Right atrium auricular region (tissue), 2 donors: Measurements from ENCODE around the gene TNFSF10. TPM values are rescaled to one million over a fixed set of nuclear protein-coding genes. Genes with fewer than 3 reads are reported as not detected.
A peak's percentile ranks its signal among the peaks of the same experiment; 100 is the strongest.

Experiments used
- DNase-seq: peaks from one replicate; pipeline ENCODE4 v3.0.0-alpha.2; 2019; ENCODE audit warnings: low spot score
- H3K27ac ChIP-seq, 2 donors: fragments of 200-600 bp; sonication (generic); 1 replicate in 1 of 2; 2 replicates in 1 of 2; pipeline ENCODE4 v1.5.1; 2016 to 2019
- H3K27me3 ChIP-seq, 2 donors: fragments of 200-600 bp; sonication (generic); one replicate each; pipeline versions ENCODE4 v1.5.1 to v1.6.0; 2017 to 2019
- H3K36me3 ChIP-seq: fragments of 200-600 bp; sonication (generic); one replicate; pipeline ENCODE4 v1.5.1; 2016
- H3K4me1 ChIP-seq, 2 donors: fragments of 200-600 bp; sonication (generic); one replicate each; pipeline versions ENCODE4 v1.5.1 to v1.6.0; 2017 to 2019
- H3K4me3 ChIP-seq, 2 donors: fragments of 200-600 bp; sonication (generic); 1 replicate in 1 of 2; 2 replicates in 1 of 2; pipeline ENCODE4 v1.5.1; 2017 to 2019; ENCODE audit warnings: mild to moderate bottlenecking in 1 of 2, moderate library complexity in 1 of 2
- H3K9me3 ChIP-seq, 2 donors: fragments of 200-600 bp; sonication (generic); one replicate each; pipeline ENCODE4 v1.5.1; 2019
- total RNA-seq, 2 donors: library from RNA; depleted of rRNA; stranded (reverse); fragments of >200 nt; gene quantifications; one replicate each; pipeline ENCODE4 v1.1.0, GENCODE V29; 2016
- TF ChIP-seq, protein P1 (sequence below), 2 donors: fragments of 200-600 bp; sonication (generic); IDR thresholded peaks; one replicate each; pipeline ENCODE4 v1.5.1; 2019; ENCODE audit warnings: antibody characterized with exemption in 2 of 2

TNFSF10 gene
- total RNA-seq, 2 donors from 2014 or later: 12.6 to 15.6 TPM

- no peaks in the 10 kb centered on the region for H3K36me3 ChIP-seq
- no peaks in the 10 kb centered on the region for H3K4me1 ChIP-seq
- no peaks in the 10 kb centered on the region for H3K27me3 ChIP-seq
- H3K27ac ChIP-seq: no peak overlapping the region
- H3K4me3 ChIP-seq: no peak overlapping the region
- no peak for DNase-seq
- TF ChIP-seq, protein P1, sequence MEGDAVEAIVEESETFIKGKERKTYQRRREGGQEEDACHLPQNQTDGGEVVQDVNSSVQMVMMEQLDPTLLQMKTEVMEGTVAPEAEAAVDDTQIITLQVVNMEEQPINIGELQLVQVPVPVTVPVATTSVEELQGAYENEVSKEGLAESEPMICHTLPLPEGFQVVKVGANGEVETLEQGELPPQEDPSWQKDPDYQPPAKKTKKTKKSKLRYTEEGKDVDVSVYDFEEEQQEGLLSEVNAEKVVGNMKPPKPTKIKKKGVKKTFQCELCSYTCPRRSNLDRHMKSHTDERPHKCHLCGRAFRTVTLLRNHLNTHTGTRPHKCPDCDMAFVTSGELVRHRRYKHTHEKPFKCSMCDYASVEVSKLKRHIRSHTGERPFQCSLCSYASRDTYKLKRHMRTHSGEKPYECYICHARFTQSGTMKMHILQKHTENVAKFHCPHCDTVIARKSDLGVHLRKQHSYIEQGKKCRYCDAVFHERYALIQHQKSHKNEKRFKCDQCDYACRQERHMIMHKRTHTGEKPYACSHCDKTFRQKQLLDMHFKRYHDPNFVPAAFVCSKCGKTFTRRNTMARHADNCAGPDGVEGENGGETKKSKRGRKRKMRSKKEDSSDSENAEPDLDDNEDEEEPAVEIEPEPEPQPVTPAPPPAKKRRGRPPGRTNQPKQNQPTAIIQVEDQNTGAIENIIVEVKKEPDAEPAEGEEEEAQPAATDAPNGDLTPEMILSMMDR (IDR thresholded peaks at IDR 0.05): no peak
- no peaks in the 10 kb centered on the region for H3K9me3 ChIP-seq
These were observed 56.6 kb downstream of the TNFSF10 start for GRCh38 chr3:172466553-172467130.

DNA sequence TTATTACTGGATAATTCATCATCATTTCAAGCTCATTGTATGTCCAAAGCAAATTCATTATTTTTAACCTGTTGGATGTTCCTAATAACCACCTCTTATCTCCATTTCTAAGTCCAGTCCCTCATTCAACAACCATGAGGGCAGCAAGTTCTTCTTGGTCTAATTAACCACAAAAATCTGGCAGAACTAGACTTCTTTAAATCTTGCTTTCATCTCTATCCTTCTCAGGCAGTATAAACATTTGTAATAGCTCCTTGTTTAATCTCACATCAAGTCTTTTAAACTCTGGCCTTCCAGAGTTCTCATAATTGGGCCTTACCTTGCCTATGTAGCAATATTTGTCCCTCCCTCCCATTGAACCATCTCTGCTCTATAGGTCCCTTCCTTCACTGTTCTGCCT lies 57.9 kb downstream of the TNFSF10 start:
- DNase-seq: no peak
- H3K4me1 ChIP-seq: no peaks in the 10 kb centered on the region
- H3K27me3 ChIP-seq: no peaks in the 10 kb centered on the region
- TF ChIP-seq, protein P1 (IDR thresholded peaks at IDR 0.05): no peak
- H3K4me3 ChIP-seq: no peak overlapping the region
- no peaks in the 10 kb centered on the region for H3K36me3 ChIP-seq
- no peak overlapping the region for H3K27ac ChIP-seq
- H3K9me3 ChIP-seq: no peaks in the 10 kb centered on the region

- no peak for DNase-seq
- TF ChIP-seq, protein P1 (IDR thresholded peaks at IDR 0.05): no peak
- H3K9me3 ChIP-seq: no peaks in the 10 kb centered on the region
- H3K4me3 ChIP-seq: no peak overlapping the region
- H3K4me1 ChIP-seq: no peaks in the 10 kb centered on the region
- no peaks in the 10 kb centered on the region for H3K27me3 ChIP-seq
- no peaks in the 10 kb centered on the region for H3K36me3 ChIP-seq
- H3K27ac ChIP-seq: no peak overlapping the region
These were observed 58.9 kb downstream of the TNFSF10 start for GRCh38 chr3:172464306-172464705.

GRCh38 chr3:172461530-172462138 lies 61.6 kb downstream of the TNFSF10 start:
- H3K27ac ChIP-seq: no peak overlapping the region
- H3K9me3 ChIP-seq: no peaks in the 10 kb centered on the region
- no peak overlapping the region for H3K4me3 ChIP-seq

GRCh38 chr3:172456404-172456803 lies 66.8 kb downstream of the TNFSF10 start:
- H3K4me1 ChIP-seq: no peaks in the 10 kb centered on the region
- no peak overlapping the region for H3K4me3 ChIP-seq
- TF ChIP-seq, protein P1 (IDR thresholded peaks at IDR 0.05): no peak
- no peak for DNase-seq
- no peaks in the 10 kb centered on the region for H3K9me3 ChIP-seq
- H3K27ac ChIP-seq: no peak overlapping the region
- H3K27me3 ChIP-seq: no peaks in the 10 kb centered on the region
- H3K36me3 ChIP-seq: no peaks in the 10 kb centered on the region

More at GRCh38 chr3:172461530-172462138, 61.6 kb downstream of the TNFSF10 start:
- Histone ChIP-seq H3K27me3 (no peaks in the 10 kb centered on the region), H3K36me3 (no peaks in the 10 kb centered on the region), H3K4me1 (no peaks in the 10 kb centered on the region)
- TF ChIP-seq, protein P1 (IDR thresholded peaks at IDR 0.05): peak; percentile 71 to 81
- no peak for DNase-seq

Other genes with a start within 250 kb of the TNFSF10 start
- not detected for gene GHSR, start 75.0 kb downstream of the TNFSF10 start, total RNA-seq
- 10 to 100 TPM; 14.3 to 21.1 TPM for gene NCEH1, start 187.6 kb upstream of the TNFSF10 start, total RNA-seq
- gene ECT2, start 227.3 kb upstream of the TNFSF10 start, total RNA-seq: 1 to 10 TPM; 2.2 to 4.2 TPM